Fibroblast of villous mesenchyme (primary cell): Measurements from ENCODE around the gene IGF1R. TPM values are rescaled to one million over a fixed set of nuclear protein-coding genes. Genes with fewer than 3 reads are reported as not detected.

Experiments
- DNase-seq: peaks from one replicate; pipeline ENCODE4 v3.0.0-alpha.2; 2010; ENCODE audit warnings: low read depth
- H3K4me3 ChIP-seq: 2 replicates; pipeline ENCODE4 v1.5.1; 2011; ENCODE audit warnings: low read depth, mild to moderate bottlenecking, low read length
- CTCF ChIP-seq: IDR thresholded peaks from 2 replicates; pipeline ENCODE4 v1.5.1; 2012; ENCODE audit warnings: low read depth, mild to moderate bottlenecking, low read length; ENCODE audit not compliant: insufficient read depth
- total RNA-seq: library from RNA; depleted of rRNA; stranded (reverse); fragments of >200 nt; gene quantifications from 2 replicates; pipeline ENCODE4 v1.2.3, GENCODE V29; 2012

IGF1R gene
- total RNA-seq, 1 donor, result 19.4 TPM

- H3K4me3 ChIP-seq, result no peak overlapping the region
- DNase-seq, result no peak
- TF ChIP-seq CTCF, result no peak
These were observed 289.7 kb downstream of the IGF1R start for GRCh38 chr15:98938105-98938417.

GRCh38 chr15:98938799-98939198, 290.5 kb downstream of the IGF1R start:
- no peak overlapping the region for H3K4me3 ChIP-seq
- no peak for DNase-seq
- no peak for TF ChIP-seq CTCF

- no peak for DNase-seq
- no peak overlapping the region for H3K4me3 ChIP-seq
- no peak for TF ChIP-seq CTCF
These were observed 291.2 kb downstream of the IGF1R start for GRCh38 chr15:98939311-98940080.

- DNase-seq, result peak; percentile 14
- no peak for TF ChIP-seq CTCF
- no peak overlapping the region for H3K4me3 ChIP-seq
These were observed 293.4 kb downstream of the IGF1R start for GRCh38 chr15:98941595-98942255.

GRCh38 chr15:98942431-98942830, 294.1 kb downstream of the IGF1R start:
- DNase-seq, result no peak
- H3K4me3 ChIP-seq, result no peak overlapping the region
- TF ChIP-seq CTCF, result no peak

GRCh38 chr15:98943051-98943508, 294.7 kb downstream of the IGF1R start:
- no peak for DNase-seq
- no peak for TF ChIP-seq CTCF
- H3K4me3 ChIP-seq, result no peak overlapping the region
